Stimulated activated CD8-positive, alpha-beta memory T cell treated with anti-CD3 and anti-CD28 coated beads, Interleukin-4, amount 100 ng/mL, for 1 hour (primary cell): ENCODE results near the gene ERC1.

Source experiments
- DNase-seq, 2 donors: peaks; one replicate each; pipeline ENCODE4 v3.0.0-alpha.2; 2020; ENCODE audit warnings: low read depth in 2 of 2, low spot score in 1 of 2

ERC1 gene

GRCh38 chr12:1282670-1283315 is 291.8 kb downstream of the ERC1 start:
- DNase-seq: no peak

DNA sequence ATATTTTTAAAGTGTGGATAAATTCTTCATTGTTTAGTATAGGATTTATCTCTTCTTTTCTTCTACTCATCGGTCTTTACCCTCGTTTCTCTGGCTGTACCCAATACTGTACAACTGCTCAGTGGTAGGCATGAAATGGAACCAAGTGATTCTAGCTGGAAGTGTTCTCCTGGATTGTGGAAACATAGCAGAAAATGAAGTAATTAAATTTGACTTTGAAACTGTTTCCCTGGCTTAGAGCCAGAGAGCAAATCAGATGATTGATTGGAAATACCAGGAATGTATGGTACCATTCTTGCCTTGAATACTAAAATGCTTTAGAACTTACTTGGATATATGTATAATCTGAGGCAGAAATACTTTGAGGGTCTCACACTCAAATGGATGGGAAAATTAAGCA is 292.3 kb downstream of the ERC1 start:
- DNase-seq: no peak

GRCh38 chr12:1284611-1285010 is 293.6 kb downstream of the ERC1 start:
- no peak for DNase-seq

DNA sequence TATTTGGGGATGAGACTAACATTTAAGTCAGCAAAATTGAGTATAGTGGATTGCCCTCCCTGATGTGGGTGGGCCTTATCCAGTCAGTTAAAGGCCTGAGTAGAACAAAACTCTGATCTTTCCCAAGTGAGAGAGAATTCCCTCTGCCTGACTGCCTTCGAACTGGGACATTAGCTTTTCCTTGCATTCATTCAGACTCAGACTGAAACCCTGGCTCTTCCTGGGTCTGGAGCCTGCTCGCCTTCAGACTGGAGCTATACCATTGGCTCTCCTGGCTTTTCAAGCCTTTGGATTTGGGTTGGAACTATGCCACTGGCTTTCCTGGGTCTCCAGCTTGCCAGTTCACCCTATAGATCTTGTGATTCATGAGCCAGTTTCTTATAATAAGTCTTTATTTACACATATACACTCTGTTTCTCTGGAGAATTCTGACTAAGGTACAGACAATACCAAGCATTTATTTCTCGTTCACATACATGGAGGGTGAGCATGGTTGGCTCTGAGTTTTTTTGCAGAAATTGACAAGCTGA is 296.5 kb downstream of the ERC1 start:
- no peak for DNase-seq

DNA sequence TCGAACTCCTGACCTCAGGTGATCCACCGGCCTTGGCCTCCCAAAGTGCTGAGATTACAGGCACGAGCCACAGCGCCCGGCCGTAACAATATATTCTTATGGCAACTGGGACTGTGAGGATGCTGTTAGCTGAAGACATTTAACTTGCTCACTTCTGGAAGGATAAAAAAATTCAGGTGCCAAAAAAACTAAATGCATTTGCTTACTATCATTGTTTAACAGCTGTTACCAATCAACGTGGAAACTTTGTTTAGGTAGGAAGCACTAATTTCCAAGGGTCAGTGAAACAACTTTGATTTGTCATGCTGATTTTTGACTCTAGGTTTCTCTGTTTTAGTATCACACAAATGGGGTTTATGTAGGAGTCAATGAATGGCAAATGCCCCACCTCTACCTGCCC is 297.3 kb downstream of the ERC1 start:
- DNase-seq: no peak

DNA sequence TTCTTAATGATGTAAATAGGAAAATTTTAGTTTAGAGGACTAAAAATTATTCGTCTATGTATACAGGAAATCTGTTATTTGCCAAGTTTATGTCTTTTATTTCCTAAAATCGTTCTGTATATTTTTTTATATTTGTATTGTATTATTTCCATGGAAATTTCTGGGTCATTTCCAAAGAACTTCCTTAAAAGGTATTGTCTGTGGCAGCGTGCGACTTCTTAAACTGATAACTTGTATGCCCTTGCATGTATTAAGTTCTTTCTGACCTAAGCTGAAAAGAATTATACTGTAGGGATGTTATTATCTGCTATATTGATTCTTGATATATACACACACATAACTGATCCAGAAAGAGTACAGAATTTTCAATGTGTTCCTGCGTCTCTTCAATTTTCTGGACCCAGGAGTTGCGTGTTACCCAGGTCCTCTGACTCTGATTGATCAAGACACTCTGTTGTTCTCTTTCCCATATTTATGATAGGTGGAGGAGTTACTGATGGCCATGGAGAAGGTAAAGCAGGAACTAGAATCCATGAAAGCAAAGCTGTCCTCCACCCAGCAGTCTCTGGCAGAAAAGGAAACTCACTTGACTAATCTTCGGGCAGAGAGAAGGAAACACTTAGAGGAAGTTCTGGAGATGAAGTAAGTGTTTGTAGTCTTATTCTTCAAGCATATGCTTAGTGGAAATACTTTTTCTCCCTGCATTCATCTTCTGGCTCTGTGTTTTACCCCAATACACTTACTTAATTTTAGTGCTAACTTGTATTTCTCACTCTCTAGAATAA is 298.5 kb downstream of the ERC1 start:
- no peak for DNase-seq

GRCh38 chr12:1290716-1291115 is 299.7 kb downstream of the ERC1 start:
- no peak for DNase-seq

DNA sequence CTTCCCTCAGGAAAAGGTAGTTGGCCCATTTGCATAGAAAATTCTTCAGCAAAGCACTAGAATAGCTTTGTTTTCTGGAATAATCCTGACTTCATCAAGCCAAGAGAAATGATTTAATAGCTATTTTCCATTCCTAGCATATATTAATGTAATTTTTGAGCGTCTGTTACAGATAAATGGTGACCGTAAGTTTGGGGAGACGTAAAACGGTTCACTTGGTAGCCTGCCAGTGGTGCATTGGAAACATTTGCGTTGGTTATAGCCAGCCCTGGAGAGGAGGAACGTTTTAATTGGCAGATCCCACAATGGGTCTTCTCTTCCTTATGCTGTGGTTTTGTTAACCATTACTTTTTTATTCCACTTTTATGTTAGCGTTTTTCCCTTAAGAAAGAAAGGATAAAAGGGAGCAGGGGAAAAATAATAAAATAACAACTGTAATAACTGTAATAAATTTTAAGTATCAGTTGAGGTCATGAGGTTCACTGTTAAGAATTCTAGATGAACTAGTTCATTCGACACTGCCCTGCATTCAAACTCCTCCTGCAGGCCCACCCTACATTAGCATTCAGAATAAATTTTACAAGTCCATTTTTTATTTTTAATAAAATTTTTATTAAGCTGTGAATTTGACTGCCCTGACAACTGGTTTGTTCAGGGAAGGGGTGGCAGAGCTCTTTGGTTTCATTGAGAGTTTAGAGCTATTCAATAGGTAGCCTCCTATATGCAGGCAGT is 300.7 kb downstream of the ERC1 start:
- no peak for DNase-seq

GRCh38 chr12:1293901-1294300 is 302.9 kb downstream of the ERC1 start:
- DNase-seq: no peak

GRCh38 chr12:1297206-1297605 is 306.2 kb downstream of the ERC1 start:
- DNase-seq: no peak

DNA sequence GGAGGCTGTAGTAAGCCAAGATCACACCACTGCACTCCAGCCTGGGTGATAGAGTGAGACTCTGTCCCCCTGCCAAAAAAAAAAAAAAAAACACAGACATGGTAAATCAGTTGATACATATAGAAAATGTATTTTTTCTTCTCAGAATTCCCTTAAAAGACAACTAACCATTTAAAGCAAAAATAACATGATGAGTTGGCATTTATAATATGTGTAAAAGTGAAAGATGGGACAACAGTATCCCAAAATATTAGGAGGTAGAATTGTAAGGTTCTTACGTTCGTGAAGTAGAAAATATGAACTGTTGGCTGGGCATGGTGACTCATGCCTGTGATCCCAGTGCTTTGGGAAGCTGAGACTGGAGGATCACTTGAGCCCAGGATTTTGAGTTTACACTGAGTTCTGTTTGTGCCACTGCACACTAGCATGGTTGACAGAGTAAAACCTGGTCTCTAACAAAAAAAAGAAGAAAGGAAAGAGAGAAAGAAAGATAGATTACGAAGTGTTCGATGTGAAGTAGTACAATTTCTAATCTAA is 306.7 kb downstream of the ERC1 start:
- DNase-seq: no peak

- no peak for DNase-seq
These were observed 309.4 kb downstream of the ERC1 start for GRCh38 chr12:1300460-1300859.

DNA sequence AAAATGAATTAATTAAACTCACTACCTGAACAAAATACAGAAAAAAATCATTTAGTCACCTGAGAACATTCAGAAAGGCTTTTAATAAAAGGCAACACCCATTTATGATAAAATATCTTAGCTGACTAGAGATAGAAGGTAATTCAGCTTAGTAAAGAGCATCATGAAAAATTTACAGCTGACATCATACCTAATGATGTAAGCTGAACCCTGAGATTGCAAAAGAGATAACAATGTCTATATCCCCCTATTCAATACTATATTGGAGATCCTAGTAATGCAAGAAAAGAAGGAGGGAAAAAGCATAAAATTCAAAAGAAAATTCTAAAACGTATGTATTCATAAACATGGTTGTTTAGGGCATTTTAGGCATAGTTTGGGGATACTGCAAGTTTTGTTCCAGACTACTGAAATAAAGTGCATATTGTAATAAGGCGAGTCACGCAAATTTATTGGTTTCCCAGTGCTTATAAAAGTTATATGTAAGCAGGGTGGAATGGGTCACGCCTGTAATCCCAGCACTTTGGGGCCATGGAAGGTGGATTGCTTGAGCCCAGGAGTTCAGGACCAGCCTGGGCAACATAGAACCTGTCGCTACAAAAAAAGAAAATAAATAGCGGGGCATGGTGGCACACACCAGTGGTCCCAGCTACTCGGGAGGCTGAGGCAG is 311.3 kb downstream of the ERC1 start:
- DNase-seq: no peak

- DNase-seq: no peak
These were observed 314.0 kb downstream of the ERC1 start for GRCh38 chr12:1305063-1305434.

- DNase-seq: no peak
These were observed 314.9 kb downstream of the ERC1 start for GRCh38 chr12:1305791-1306500.

DNA sequence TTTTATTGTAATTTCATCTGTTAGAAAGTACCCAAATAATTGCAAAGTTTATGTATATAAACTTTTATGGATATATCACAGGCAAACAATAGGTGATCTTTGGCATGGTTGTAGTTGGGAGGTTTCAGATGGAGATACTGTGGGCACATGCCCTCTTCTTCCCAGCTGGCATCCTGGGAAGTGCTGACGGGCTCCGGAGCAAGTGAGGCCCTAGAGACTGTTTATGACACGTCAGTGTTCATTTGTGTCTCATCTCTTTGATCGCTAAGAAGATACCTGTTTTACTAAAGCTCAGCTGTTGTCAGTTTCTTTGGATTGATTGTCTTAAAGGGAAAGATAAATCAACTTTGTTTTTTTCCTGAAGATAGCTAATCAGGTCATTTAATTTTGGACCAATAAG is 315.8 kb downstream of the ERC1 start:
- DNase-seq: no peak

- no peak for DNase-seq
These were observed 316.8 kb downstream of the ERC1 start for GRCh38 chr12:1307796-1308195.

DNA sequence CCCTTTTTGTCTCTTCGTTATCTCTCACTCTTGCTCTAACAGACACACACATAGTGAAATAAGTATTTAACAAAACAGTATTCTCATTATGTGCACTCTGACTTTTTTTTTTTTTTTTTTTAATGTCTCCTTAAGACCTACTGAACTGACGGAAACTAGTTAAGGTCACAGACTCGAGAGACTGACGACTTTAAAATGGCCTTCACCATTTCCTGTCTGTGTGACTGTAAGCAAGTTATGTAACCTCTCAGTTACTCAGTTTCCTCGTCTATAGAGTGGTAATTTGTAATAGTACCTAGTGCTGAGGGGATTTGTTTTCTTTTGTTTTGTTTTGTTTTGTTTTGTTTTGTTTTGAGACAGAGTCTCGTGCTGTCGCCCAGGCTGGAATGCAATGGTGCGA is 318.6 kb downstream of the ERC1 start:
- no peak for DNase-seq

- DNase-seq: no peak
These were observed 319.6 kb downstream of the ERC1 start for GRCh38 chr12:1310653-1311052.

- DNase-seq: no peak
These were observed 320.1 kb downstream of the ERC1 start for GRCh38 chr12:1311145-1311544.

- no peak for DNase-seq
These were observed 322.9 kb downstream of the ERC1 start for GRCh38 chr12:1313906-1314305.
